ENCODE results near the gene MIER3.
"Not testable (repeated sequence)": the region's sequence is repeated elsewhere in the genome, so short reads cannot be mapped to it uniquely, and the experiment has no call there.

Gene MIER3, protein sequence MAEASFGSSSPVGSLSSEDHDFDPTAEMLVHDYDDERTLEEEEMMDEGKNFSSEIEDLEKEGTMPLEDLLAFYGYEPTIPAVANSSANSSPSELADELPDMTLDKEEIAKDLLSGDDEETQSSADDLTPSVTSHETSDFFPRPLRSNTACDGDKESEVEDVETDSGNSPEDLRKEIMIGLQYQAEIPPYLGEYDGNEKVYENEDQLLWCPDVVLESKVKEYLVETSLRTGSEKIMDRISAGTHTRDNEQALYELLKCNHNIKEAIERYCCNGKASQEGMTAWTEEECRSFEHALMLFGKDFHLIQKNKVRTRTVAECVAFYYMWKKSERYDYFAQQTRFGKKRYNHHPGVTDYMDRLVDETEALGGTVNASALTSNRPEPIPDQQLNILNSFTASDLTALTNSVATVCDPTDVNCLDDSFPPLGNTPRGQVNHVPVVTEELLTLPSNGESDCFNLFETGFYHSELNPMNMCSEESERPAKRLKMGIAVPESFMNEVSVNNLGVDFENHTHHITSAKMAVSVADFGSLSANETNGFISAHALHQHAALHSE

DNA sequence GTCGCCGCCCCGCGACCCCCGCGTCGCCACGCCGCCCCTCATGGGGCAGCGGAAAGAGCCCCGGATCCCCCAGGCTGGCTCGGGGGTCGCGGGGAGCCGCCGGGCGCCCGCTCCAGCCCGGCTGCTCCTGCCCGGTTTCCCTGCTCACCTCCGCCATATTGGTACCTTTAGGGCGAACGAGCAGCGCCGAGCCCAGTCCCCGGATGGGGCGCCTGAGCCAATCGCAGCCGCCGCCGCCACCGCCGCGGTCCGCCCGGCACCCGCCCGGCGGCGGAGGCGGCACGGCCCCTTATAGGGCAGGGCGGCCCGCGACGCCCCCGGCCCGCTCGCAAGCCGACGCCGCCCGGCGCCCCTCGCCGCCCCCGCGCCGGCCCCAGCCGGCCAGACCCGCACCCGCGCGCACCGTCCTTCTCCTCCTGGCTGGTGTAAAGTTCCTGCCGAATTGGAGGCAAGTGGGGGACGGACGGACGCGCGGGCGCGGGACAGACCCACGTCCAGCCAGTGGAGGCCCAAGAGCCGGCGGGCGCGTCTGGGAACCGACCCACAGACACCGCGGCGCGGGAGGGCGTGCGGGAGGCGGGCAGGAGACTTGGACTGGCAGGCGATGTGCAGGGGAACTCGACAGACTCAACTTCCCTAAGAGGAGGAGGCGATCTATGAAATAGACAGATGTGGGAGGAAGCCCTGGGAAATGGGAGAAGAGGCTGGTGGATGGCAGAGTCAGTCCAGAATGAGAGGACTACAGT is at the start of gene MIER3:
MIER3 (minus strand) TSS at position 178 of the 746 bp plus-strand sequence; CDS start at position 157, 21 bp downstream.
- DNase-seq (ENCODE audit: low read depth in 2 of 2), result peak; percentile 44 to 57

DNA sequence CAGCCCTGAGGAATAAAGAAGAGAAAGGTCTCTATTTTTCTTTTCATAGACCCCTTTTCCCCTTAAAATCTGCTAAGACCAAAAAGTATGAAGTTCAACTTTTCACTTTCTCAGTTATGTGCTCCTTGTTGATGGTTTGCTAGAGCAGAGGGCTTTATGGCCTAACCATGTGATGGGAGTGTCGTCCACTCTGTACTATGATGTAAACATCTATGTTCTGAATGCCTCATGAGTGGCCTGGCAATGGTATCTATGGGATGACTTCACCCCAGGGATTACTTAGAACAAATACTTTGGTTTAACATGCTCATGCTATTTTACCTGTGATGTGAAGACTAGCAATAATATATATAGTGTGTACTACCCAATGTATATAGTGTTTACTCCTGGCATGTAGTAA is 43.7 kb upstream of the MIER3 start:
- no peak for DNase-seq (ENCODE audit: low read depth in 2 of 2)

DNA sequence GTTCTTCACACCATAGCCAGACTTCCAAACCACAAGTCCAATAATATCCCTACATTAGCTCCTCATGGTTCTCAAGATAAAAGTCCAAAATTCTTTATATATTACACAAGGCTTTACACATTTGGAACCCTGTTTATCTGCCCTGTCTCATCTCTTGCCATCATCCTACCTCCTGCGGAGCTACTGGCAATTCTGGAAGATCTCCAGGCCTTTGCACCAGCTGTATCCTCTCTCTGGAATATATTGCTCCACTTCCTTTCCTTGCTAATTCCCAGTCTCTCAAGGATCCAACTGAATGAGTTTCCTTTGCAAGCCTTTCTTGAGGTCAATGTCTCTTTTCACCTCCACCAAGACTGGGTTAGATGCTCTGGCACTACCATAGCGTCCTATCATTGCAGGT is 41.3 kb upstream of the MIER3 start:
- DNase-seq (ENCODE audit: low read depth in 2 of 2), result no peak

DNA sequence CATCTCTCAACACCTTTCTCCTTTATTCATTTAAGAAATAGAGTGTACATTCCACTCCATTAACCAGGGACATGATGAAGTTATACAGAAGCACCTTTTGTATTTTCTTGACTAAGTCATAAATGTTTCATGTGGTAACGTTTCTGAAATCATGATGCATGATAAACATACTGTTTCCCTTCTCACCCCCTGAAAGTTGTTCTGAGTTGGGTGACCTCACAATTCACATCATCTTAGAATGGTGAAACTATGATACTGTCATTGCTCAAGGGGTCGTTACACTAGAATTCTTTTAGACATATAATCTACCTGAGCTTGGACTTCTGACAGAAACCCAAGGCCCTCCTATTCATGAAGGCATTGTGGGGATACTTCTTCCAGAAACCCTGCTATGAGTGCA is 37.8 kb upstream of the MIER3 start:
- no peak for DNase-seq (ENCODE audit: low read depth in 2 of 2)

DNA sequence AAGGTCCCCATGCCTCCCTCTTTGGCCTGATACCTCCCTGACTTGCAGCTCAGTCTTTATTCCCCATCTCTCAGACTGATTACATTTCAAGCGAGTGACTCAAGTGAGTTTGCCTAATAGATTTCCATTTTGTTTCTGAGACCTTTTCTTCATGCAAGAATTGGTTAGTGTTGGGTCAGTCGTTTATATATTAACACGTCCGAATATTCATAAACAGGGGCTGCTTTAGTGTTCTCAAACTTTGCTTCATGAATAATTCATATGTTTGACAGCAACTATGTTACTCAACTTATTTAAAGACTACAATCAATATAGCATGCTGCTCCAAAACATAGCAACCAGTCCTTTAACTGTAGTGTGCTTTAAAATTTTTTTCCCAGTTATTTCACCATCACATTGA is 36.6 kb upstream of the MIER3 start:
- DNase-seq (ENCODE audit: low read depth in 2 of 2), result no peak

DNA sequence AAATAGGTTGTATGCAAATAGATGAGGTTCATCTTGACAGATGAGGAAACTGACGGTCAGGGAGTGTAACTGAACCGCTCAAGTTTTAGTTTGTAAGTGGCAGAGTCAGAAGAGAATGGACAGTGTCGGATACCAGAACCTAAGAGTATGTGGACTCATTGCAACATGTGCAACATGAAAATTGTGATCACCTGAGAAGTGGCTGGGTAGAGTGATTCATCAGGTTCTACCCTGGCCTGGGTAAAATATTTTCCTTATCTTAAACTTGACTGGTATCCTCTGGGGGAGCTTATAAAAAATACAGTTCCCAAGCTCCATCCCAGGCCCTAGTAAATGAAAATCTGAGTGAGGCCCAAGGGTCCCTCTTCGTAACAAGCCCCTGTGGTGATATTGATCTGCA is 35.2 kb upstream of the MIER3 start:
- no peak for DNase-seq (ENCODE audit: low read depth in 2 of 2)

DNA sequence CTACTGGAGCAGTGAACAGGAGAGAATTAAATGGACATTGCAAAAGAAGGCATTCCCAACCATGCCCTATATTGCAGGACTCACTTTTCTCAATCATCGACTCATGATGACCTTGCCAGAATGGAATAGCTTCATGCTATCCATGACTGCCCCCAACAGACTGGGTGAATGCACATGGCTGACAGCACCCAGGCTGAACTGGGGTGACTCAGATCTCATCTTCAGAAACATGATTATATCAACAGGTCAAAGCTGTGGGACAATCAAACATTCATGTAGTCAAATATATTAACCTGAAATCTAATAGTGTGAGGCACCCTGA is 34.7 kb upstream of the MIER3 start:
- no peak for DNase-seq (ENCODE audit: low read depth in 2 of 2)

DNA sequence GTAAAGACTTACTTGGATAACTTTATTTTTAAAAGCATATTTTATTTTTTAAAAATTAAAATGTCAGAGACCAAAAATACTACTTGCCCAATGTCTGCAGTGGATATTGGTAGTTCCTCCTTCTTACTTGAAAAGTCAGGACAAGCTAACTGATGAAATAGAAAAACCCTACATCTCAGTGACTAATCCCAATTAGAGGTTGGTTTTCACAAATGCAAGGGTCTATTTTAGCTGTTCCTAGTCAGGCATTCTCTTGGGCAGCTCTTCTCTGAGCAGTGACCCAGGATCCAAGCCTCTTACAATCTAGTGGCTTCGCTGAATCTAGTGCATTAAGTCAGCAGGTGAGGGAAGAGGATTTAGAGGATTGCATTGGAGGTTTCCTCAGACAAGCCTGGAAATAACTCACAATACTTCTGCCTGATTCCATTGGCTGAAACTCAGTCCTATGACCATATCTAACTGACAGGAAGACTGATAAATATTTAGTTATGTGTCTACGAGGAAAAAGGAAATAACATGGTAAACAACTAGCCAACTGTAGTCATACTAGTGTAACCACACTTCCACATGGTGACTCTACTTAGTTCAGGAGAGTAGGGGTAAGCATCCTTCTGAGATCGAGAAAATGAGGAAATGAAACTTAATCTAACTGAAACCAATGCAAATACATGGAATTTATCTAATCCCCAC is 34.2 kb upstream of the MIER3 start:
- no peak for DNase-seq (ENCODE audit: low read depth in 2 of 2)

DNA sequence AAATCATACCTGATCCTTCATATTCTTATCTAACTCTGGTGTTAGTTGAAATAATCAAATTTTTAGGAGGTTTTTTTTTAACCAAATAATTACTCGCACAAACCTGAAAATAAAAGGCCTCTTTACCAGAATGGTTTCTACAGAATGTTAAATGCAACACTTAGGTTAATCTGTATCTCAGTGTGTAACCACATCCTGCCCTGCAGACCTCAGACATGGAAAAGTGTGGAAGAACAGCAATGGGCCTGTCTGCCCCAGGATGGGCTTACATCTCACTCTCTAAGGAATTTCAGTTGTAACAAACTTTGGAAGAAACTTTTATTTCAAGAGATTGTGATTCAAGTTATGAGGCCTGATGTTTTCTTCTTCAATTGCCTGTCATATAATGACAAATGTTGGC is 32.5 kb upstream of the MIER3 start:
- DNase-seq (ENCODE audit: low read depth in 2 of 2), result no peak

DNA sequence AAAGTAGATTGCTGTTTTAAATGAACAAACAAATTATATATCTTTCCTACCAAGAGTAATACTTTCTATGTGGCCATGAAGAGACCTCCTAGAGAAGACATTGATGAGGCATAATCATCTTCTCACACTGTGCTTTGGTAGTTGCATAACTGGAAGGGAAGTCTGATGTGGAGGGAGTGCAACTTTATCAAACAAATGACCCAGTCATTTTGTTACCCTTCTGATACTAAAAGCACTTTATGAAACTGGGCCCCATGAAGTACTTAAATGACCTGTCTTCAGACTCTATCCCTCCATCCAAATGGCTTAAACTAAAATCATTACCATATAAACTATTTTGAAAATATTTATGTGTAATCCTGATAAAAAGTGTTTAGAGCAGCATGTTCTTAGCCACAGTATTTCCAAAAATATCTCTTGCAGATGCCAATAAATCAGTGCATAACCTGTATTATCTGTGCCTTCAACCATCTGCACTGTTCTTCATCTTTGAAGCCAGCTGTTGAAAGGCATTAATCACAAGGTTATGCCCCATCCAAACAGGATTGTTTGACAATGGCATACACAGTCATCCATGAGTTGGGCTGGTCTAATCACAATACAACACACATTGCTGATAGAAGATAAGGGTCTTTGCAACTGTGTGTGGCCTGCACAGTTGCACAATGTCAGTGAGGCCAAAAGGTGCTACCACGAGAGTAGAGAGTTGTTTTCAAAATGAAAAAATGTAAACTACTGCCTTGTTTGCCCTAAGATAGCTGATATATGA is 31.9 kb upstream of the MIER3 start:
- DNase-seq (ENCODE audit: low read depth in 2 of 2), result no peak

DNA sequence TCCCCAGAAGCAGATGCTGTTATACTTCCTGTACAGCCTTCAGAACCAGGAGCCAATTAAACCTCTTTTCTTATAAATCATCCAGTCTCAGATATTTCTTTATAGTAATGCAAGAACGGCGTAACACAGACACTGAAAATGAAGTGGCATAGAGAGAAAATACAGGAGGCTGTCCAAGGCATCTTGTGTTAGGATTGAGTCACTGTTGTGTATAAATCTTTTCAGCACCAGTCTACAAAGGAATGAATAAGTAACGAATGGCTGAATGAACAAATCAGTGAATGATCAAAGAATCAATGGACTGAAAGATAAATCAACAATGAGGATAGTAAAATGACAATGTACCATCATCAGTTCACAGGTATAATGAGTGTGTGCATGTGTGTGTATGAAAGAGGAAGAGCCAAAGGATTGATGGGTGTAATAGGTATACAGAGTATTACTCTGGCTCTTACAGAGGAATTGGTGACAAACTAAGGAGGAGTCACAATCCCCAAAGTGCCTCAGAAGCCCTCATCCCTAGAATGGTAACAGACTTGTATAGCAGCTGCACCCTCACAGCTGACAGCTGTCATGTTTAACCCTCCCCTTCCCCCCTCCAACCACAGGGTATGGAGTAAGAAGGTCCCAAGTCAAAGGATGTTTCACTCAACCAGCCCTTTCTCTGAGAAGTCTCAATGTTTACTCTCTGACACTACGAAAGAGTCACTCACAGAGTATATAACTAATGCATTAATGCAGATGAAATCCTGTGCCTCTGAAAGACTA is 29.8 kb upstream of the MIER3 start:
- no peak for DNase-seq (ENCODE audit: low read depth in 2 of 2)

- no peak for DNase-seq (ENCODE audit: low read depth in 2 of 2)
Measured at GRCh38 chr5:56979968-56980367, 28.0 kb upstream of the MIER3 start.

DNA sequence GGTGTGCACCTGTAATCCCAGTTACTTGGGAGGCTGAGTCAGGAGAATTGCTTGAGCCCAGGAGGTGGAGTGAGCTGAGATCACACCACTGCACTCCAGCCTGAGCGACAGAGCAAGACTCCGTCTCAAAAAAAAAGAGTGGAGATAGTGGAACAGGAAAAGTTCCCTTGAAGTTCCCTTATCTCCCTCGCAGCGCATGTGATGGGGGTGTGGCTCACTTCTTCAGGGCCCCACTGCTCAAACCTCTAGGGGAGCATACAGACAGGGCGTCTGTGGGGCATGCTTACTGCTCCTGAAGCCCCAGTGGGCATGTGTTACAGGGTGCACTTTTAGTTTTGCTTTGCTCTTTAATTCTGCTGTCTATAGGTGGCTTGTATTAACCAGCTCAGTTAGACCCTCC is 27.6 kb upstream of the MIER3 start:
- not testable (repeated sequence) for DNase-seq (ENCODE audit: low read depth in 2 of 2)

DNA sequence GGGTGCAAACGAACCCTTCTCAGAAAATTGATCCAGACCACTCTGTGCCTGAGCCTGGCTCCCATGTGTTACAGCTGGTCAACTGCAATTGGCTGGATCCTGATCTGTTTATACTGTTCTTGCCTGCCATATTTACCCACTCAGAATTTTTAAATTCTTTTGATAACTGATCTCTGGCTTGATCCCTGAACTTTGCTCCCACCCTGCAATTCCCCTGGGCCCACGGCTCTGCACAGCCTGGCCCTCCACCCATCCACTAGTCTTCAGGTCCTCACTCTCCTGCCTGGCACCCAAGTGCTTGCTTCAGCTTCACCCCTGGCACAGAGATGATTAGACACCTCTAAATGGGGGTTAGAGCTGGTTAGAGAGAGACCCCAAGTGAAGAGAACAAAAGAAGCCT is 25.9 kb upstream of the MIER3 start:
- no peak for DNase-seq (ENCODE audit: low read depth in 2 of 2)

DNA sequence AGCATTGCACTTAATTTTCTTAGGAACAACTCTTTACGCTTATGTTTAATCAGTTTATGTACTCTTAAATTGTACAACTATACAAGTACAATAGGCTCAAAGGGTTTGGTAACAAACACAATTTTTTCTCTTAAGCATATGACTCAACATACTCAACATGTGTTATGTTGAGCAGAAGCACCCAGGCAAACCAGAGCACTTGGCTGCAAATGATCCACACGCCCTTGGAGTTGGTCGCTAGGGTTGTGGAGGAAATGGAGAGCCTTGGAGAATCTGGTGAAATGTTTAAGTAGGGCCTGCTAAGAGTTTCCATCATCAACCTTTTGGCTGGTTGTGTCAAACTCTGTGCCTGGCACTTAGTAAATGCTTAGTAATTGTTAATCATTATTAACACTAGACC is 25.1 kb upstream of the MIER3 start:
- no peak for DNase-seq (ENCODE audit: low read depth in 2 of 2)

DNA sequence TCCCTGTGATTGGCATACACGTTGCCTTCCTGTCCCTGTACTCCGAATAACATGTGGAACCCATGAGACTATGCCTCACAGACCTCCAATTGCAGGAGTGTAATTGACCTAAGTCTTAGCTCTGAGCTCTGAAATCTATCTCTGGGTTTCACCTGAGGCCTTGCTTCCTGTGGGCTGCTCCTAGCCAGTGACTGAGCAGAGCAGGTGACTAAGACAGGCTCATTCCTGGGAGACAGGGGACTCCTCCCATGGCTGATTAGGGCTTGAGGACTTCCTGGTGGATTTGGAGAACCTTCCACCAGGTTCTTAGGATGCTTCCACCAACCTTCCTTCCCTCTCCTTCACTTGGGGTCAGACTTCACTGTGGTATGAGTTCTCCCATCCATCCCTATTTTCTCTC is 22.3 kb upstream of the MIER3 start:
- DNase-seq (ENCODE audit: low read depth in 2 of 2), result no peak

DNA sequence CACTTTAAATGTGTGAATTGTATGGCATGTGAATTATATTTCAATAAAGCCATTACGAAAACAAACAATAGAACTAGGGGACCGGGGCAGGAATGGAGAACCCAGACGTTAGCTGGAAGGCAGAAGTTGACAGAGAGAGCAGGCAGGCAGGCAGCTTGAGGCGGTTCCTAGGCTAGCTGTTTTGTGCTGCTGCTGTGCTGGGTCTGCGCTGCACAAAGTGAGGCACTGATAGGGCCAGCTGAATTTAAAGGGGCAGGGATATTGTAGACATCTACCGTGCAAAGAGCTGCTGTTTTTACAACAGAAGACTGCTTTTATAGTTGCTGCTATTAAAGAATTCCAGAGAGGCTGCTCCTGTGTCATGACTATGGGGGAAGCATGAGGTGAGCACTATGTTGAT is 21.6 kb upstream of the MIER3 start:
- no peak for DNase-seq (ENCODE audit: low read depth in 2 of 2)

DNA sequence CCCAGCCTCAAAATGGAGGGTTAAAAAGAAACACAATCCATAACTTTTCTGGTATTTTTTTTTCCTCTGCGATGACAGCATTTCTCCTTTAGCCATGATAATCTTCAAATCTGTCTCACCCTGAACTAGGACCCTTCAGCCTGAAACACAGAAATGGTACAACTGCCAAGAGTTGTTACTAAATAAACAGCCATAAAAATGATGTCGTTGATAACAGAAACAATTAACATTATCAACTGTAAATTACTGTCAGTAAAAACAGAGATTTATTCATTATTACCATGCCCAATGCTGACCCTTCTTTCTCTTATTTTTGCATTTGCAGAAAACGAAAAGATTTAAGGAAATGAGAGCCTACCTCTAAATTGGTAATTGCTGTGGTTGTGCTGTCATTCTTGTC is 19.4 kb upstream of the MIER3 start:
- no peak for DNase-seq (ENCODE audit: low read depth in 2 of 2)

DNA sequence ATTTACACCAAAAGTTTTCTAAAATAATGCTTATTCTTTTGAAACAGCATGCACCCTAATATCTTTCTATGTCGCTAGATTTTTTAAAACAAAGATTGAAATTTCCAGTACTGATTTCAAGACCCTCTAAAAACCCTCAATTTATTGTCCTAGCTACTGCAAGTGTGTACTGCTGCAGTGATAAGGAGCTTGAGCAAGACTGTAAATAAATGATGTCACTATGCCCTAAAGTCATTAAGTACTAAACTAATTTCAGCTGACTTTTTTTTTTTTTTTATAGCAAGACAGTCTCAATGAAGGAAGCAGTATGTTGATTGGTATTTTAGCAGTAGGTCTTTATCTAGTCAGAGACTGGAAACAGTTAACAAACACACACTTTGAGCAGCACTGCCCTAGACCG is 12.2 kb upstream of the MIER3 start:
- DNase-seq (ENCODE audit: low read depth in 2 of 2), result no peak

DNA sequence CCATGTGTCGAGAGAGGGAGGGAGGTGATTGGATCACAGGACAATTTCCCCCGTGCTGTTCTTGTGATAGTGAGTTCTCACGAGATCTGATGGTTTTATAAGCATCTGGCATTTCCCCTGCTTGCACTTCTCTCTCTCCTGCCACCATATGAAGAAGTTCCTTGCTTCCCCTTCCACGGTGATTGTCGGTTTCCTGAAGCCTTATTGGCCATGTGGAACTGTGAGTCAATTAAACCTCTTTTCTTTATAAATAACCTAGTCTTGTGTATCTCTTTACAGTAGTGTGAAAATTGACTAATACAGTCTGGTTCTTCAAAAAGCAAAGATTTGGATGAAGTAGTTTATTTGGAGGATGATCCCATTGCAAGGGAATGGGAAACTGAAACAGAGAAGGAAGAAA is 11.3 kb upstream of the MIER3 start:
- no peak for DNase-seq (ENCODE audit: low read depth in 2 of 2)

- no peak for DNase-seq (ENCODE audit: low read depth in 2 of 2)
Measured at GRCh38 chr5:56962286-56962685, 10.4 kb upstream of the MIER3 start.
